NCI-H748 (cell line): ENCODE data around the gene UBL4B.
A peak's percentile ranks its signal among the peaks of the same experiment; 100 is the strongest.

Experiments
- DNase-seq: peaks from one replicate; lab custom pipeline; 2025; ENCODE audit not compliant: unreplicated experiment; lab: John Stamatoyannopoulos, UW

UBL4B gene

DNA sequence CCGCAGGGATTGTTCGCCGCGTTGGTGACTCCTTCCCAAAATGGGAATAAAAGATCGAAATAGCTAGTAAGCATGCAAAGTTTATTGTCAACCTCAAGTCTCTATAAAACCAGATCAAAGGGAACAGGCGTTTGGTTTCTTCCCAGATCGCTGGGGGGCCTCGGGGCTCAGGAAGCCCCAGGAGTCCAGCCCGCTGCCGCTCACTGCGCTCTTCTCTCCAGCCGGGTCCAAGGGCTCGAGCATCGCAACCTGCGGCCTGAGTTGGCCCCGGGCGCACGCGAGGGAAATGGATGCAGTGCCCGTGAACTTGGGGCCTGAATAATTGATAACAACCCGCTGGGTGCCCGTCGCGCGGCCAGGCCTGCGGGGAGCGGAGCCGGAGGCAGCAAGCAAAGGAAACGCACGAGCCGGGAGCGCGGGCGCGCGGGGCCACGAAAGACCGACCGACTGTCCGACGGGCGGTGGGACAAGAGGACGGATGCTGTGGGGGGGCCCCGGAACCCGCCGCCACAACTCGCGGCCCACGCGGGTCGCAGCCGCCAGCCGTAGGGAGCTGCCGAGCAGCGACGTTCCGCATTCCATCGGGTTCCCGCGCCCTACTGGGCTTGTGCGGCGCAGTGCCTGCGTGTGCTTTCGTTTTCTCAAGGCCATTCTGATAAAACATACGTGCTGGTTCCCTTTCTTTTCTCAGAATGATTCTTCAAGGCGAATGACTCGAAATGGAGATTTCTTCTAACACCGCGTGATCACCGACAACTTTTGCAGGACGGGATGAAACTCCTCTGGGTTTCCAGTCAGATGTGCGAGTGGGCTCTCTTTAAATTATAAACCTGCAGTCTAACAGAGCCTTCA is 27.8 kb upstream of the UBL4B start:
- no peak for DNase-seq

DNA sequence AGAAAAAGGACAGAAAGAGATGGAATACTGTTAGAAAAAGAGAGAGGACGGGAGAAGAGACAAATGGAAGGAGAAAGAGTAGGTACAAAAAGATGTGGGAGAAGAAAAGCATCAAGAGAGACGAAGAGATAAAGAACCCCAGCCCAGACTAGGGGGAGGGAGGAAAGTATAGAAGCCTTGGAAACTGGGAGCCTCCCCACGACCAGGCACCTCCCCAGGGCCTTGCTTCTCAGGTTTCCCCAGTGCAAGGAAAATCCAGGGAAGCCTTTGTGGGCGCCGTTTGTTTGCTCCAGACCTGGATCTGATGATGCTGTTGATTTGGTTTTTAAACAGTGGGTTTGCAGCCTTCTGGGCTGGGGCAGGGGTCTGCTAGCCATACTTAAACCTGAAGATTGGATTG is 26.6 kb upstream of the UBL4B start:
- DNase-seq: no peak

DNA sequence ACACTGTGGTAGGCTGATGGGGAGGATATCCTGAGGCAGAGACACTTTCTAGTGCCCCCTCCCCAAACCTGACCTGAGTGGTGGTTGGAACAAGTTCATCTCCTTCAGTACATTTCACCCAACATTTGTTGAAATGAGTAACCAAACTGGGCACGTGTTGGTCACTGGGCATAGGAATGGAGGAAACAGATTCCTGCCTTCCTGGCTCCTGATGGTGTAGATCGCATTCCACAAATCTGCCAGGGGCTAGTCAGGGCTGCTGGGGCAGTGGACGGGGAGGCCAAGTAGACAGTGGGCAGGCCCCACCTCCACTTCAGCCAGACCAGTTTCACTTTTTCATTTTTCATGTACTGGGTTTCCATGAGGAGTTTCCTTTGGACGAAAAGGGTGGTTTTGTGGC is 25.3 kb upstream of the UBL4B start:
- no peak for DNase-seq

DNA sequence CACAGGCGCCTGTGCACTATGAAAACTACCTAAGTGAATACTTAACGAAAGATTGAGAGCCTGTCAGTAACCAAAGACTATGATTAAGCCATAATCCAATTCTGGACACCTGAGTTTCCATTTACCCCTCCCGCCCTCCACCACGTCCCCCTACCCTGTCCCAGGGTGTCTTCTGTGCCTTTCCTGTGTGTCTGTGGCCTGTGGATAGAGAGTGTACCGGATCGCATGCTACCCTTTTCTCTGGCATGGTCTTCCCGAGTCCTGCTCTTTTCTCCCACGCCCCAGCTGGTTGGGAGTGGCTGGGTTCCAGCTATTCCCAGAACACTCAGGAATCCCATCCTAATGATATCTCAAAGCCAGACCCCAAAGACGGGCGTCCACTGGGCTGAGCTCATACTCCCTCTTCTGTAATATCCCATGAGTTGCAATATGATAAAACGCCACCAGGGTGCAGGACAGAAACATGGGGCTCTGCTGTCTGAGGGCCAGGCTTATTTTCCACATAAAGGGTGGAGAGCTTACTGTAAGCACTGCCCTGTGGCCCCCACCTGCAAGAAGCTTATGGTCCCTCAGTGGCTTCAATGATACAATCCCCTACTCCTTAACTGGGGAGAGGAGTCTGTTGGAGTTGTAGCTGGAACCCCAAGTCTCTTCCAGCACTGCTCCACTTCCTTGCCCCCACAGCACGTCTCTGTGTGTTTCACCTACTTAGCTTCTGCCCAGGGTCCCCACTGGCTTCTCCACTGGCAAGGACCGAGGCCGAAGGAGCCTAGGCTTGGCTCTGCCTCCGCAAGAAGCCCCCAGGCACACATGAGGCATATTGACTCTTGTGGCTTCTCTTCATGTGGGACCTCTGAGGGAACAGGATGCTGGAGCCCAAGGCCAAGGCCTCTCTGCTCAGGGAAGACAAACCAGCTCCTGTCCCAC is 24.2 kb upstream of the UBL4B start:
- DNase-seq: peak; percentile 67

DNA sequence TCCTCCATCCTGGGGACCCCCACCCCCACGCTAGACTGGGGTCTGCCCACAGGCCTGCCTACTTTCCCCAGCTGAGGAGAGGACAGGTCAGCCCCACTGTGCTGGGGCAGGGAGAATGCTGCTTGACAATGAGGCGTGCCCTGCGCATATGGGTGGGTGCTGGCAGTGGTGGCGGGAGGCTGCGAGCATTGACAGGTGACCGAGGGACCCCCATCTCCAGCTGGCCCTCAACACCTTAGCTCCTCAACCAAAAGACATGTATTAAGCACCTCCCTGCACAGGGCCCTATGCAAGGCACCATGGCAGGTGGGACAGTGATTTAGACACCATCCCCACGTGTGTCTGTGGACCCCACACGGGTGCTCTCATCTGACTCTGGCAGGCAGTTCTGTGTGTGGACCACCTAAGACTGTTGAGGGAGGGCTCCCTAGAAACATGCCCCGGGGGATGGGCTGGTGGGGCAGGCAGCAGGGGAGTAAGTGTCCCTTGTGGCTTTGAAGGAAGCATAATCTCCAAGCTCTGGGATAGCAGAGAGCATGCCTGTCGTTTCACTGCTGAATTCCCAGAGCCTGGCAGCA is 23.4 kb upstream of the UBL4B start:
- no peak for DNase-seq

DNA sequence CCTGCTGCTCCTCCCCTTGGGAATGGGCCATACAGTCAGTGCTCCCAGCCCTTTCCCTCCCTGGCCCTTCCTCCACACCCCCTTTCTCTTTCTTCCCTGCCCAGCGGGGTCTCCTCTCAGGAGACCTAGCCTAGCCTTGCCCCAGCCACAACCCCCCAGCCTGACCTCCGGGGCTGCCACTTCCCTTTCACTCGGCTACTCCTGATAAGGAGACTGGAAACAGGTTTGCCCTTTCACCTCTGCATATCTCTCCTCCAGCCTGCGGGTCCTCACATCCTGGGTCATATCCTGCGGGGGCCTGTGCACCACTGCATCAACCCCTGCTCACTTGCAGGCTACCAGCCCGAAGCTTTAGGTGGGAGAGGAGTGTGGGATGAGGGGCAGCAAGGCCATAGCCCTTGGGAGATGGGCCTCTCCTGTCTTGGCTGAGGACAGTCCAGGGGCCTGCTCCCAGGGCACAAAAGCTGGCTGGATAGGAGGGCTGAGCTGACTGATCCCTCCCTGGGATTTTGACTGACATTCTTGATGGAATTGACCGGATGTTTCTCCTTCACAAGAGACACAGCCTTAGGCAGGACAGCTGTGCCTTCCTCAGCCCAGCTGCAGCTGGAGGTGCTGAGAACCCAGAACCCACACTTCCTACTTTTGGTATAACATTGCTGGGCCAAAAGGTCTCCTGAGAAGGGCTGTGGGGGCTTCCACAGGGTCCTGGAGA is 22.5 kb upstream of the UBL4B start:
- DNase-seq: no peak

DNA sequence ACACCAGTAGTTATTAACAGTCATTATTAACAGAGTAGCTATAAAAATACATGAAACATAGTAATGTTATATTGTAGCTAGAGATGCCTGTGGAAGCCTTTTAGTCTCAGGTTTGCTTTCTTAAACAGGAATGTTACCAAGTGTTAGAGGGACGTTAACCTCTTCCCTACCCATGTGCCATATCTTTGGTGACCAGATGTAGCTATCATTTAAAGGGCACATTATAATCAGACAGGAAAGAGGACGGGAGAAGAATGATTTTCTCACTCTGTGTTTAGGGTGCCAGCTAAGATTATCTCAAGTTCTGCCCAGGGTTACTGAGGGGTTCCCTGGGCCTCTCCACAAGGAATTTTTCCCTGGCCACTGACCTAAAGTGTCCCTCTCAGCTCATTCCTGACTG is 20.9 kb upstream of the UBL4B start:
- no peak for DNase-seq

DNA sequence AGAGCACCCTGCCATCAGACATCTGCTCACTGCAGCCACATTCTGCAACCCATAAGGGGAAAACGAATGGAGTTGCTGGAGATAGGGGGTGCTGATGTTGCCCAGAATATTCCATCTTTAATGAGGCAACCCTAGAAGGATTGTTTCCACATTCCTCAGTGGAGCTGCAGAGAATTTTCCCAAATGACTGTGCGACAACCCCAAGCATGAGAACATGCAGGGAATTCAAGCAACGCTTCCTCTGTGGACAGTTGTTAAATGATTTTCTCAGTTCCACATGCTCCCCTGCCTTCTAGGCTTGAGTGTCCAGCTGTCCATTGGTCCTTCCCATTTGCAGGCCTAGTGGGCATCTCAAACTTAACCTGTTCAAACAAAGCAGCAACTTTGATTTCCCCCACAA is 20.5 kb upstream of the UBL4B start:
- DNase-seq: no peak

DNA sequence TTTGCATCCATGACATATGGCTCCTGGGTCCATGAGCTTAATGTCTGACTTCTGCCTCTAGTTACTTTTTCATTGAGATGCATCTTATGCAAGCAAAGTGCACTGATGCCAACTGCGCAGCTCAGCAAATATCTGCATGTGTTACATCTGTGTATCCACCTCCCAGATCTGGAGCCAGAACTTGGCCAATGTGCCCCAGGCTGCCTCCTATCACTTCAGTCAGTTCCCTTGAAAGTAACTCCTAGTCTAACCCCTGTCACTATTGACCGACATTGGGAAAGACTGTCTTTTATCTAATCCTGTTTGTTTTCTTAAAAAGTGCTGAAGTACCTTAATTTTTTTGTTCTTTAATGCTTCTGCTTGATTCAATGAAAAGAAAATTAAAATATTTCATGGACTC is 19.3 kb upstream of the UBL4B start:
- no peak for DNase-seq

DNA sequence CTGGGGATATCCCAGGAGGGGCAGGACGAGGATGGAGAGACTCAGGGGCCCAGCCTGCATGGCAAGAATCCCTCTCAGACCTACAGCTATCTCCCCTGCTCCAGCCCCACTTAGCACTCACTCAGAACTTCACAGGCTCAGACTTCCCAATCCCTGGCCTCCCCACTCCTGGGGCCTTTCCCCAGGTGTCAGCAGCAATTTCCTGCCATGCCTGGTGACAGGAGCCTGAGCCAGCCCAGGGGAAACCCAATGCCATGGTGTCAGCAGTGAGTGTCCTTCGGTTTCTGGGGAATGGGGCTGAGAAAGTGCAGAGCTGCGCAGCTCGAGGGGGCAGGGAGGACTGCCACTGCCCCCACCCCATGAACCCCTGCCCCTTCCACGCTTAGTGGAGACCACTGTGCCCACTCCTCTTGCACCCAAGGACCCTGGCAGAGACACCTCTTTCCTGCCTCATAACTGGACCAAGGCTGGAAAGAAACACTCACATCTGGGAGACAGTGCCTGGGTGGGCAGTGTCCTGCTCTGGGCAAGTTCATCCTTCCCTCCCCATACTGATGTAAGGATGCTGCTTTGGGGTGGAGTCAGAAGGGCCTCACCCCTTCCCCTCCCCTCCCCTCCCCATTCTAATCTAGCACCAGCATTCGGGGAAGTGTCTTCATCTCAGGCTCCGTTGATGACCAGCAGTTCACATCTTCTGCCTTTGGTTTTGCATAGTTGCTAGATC is 17.1 kb upstream of the UBL4B start:
- no peak for DNase-seq

DNA sequence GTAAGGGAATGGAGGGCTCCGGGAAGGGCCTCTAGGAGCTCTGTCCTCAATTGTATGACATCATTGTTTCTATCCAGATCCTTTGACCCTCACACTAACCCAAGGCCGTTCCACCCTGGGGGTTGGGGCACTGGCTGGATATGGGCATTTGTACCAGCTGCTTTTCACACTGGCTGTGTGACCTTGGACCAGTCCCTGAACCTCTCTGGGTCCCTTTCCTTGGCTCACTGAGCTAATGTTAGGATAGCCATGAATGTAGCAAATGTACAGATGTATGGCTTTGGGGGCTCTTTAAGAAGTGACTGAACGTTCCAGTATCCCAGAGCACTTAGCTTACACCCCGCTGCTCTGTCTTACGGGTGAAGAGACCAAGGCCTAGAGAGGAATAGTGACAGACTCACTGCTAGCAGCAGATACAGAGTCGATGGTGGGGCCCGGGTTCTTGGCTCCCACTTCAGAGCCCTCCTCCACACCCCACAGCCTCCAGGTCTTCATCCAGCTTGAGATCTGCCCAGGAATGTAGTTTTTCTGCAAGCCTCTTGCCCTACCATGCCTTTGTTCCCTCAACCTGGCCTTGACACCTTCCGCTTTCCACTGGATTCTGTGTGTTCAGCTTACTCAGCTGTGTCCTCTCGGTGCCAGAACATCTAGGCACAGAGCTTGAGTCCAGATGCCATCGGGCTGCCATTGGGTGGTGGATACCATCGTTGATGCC is 14.6 kb upstream of the UBL4B start:
- no peak for DNase-seq

DNA sequence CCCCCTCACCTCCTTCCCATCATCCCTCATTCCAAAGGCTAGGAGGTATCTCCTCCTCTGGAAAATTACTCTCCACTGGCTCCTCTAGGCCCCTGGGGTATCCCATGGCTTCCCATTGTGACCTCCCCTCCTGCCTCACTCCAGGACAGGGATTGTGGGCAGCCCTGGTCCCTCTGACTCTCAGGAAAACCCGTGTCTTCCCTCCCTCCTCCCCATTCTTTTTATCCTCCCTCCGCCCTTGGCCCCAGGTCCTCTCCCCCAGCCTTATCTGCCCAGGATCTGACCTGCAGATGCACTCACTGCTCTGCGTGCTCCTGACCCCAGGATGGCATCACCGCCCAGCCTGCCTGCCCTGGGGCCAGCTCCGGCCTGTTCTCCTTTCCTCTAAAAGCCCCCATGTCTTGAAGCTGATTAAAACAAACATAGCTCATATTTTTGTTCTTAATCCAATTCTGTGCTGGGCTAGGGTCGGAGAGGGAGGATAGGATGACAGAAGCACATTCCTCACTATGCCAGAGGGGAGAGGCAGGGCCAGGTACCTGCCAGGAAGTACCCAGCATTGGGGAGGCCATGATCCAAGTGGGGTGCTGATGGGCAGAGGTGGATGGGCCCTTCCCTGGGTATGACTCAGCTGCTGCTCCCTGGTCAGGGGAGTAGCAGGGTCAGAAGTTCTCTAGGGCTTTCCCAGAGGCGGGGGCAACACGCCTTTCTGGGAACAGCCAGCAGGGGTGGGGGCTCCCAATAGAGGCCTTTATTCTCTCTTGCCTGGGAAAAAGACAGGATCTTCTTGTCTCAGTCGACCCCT is 13.8 kb upstream of the UBL4B start:
- no peak for DNase-seq

DNA sequence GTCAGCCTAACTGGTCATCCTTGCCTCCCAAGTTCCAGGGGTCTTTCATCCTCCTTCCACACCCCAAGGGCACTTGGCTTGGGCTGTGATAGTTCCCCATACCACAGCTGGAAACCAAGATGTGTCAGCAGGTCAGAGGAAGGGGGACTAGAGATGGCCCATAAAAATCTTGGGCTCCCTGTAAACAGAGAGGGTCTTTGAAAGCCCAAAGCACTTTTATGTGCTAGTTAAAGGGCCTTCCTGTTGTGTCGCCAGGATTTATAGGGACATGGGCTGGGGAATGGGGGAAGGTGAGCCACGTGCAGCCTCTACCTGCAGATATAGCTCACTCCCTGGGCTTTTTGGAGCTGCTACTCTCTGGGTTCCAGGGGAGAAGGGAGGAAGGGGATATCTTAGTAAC is 11.9 kb upstream of the UBL4B start:
- DNase-seq: no peak

DNA sequence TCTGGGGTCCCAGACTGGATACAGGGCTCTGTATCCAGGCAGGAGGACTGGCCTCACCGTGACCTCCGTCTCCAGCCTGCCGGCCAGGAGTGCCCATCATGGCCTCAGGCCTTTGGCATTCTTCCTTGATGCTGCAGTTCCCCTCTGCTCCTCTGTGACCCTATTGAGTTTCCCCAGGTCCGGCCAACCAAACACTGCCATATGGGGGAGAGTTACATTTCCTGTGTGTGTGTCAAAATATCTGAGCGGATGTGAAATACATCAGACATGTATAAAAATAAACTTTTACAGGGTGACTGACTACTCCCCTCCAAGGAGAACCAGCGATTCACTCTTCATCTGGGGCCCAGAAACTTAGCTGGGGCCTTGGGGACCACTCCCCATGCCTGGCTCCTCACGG is 10.2 kb upstream of the UBL4B start:
- DNase-seq: no peak

DNA sequence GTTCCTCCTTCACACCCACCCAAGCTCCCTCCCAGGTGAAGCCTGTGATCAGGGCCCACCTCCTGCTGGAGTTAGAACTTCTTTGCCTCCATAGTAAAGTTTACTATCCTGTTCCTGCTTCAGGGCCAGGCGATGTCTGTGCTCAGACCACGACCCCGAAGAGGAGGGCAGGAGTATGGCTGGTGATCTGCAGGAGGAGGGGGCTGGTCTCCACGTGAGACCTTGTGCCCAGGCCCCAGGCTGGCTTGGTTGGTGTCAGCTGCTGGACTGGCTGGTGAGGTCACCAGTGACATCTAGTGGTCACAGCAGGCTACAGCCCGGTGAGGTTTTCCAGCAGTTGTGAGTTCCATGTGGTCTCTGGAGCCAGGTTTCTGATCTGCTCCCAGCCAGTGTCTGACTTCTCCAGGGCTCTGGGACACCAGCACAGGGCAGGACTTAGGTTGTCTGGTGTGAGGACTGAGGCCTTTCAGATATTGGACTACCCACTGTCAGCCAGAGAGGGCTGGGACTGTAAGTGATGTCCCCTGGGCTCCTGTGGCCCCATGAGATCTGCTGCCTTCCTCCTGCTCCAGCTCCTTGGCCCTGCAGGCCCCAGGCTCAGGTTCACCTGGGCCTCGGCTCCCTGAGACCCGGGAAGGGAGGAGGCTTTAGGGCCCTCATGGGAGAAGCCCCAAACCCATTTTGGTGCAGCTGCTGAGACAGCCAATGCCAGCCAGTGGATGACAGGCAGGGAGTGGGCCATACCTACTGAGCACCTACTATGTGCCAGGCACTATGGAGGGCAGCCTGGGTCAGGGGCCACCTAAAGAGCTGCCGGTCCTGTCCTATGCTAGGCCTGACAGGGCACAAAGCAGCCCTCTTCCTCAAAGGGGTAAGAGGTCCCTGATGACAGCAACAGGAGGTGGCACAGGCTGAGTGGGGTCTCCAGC is 6.0 kb upstream of the UBL4B start:
- peak; percentile 73 for DNase-seq

DNA sequence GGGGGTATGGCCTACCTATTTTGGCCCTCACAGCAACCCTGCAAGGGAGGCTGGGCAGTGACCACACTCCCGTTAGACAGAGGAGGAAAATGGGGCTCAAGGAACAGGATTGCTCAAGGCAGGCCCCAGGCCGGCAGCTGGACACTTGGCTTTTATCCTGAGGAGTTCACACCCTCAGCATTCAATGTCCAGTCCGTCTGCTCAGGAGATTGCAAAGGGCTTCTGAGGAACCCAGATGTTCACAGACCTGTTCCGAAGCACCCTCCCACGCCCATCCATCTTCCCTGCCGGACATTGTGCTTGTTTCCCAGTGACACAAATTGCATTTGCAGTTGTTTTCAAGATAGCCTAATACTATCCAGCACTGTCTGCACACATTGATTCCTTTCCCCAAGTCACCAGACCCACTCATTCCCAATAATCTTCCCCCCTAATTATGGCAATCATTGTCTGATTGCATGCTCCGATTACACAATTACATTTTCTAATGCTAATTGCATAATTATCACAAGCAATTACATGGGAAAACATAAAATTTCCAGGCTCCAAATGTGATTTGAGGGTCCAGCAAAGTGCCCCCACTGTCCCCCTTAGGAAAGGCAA is 4.3 kb upstream of the UBL4B start:
- DNase-seq: peak; percentile 28

DNA sequence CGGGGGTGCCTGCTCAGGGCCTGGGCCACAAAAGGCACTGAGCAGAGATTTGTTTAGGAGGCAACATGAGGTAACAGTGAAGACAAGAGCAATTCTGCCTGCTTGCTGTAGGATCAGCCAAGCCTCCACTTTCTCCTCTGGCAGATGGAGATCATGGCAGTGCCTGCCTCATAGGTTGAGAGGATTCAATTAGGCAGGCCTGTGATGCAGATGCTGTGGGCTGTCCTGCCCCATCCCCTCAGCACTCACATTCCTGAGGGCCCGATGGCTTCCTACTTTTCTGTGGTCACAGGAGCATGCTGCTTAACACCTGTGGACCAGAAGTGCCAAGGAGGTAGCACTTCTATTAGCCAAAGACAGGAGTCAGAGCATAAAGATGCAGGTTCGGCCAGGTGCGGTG is 1.2 kb upstream of the UBL4B start:
- no peak for DNase-seq

DNA sequence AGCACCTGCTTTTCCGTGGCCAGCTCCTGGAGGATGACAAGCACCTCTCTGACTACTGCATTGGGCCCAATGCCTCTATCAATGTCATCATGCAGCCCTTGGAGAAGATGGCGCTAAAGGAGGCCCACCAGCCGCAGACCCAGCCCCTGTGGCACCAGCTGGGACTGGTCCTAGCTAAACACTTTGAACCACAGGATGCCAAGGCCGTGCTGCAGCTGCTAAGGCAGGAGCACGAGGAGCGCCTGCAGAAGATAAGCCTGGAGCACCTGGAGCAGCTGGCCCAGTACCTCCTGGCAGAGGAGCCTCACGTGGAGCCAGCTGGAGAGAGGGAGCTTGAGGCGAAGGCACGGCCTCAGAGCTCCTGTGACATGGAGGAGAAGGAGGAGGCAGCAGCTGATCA is 413 bp downstream of the UBL4B start:
- DNase-seq: peak; percentile 63
